OCI-LY3 (cell line): Measurements from ENCODE around the gene TIMM10B.

ENCODE experiments used
- H2AFZ ChIP-seq: fragments of 200-600, 300-600 bp; shearing (Covaris generic); 2 replicates; pipeline ENCODE4 v1.6.0; 2014; ENCODE audit warnings: antibody characterized with exemption, low read depth, low read length
- H3K27ac ChIP-seq: fragments of 200-600, 300-600 bp; sonication (generic); 2 replicates; pipeline ENCODE4 v1.5.1; 2014; ENCODE audit warnings: mild to moderate bottlenecking, low read length, moderate library complexity, mixed read lengths
- H3K27me3 ChIP-seq: fragments of 200-600, 300-600 bp; sonication (generic); 2 replicates; pipeline ENCODE4 v1.6.1; 2014; ENCODE audit warnings: low read depth, low read length, mixed read lengths
- H3K36me3 ChIP-seq: fragments of 200-600, 300-600 bp; sonication (generic); replicated peaks from 2 replicates; pipeline ENCODE3; 2014; ENCODE audit warnings: low read depth, low read length, mixed read lengths
- H3K4me1 ChIP-seq: fragments of 300-600, 200-600 bp; sonication (generic); 2 replicates; pipeline ENCODE4 v1.6.1; 2014; ENCODE audit warnings: low read length, mixed read lengths
- H3K4me2 ChIP-seq: fragments of 200-600, 300-600 bp; sonication (generic); 2 replicates; pipeline ENCODE4 v1.6.1; 2014; ENCODE audit warnings: low read length, mixed read lengths
- H3K4me3 ChIP-seq: fragments of 300-600, 200-600 bp; sonication (generic); 2 replicates; pipeline ENCODE4 v1.5.1; 2014; ENCODE audit warnings: antibody characterized with exemption, mild to moderate bottlenecking, low read length, moderate library complexity
- H3K79me2 ChIP-seq: fragments of 300-600, 200-600 bp; shearing (Covaris generic); 2 replicates; pipeline ENCODE4 v1.6.1; 2014; ENCODE audit warnings: mild to moderate bottlenecking, low read length, mixed read lengths
- H3K9ac ChIP-seq: fragments of 300-600, 200-600 bp; shearing (Covaris generic); 2 replicates; pipeline ENCODE4 v1.6.0; 2014; ENCODE audit warnings: mild to moderate bottlenecking, low read length, moderate library complexity
- H3K9me3 ChIP-seq: fragments of 200-600, 300-600 bp; shearing (Covaris generic); 2 replicates; pipeline ENCODE4 v1.6.1; 2014; ENCODE audit warnings: low read length, mixed read lengths; ENCODE audit not compliant: insufficient read depth
- H4K20me1 ChIP-seq: fragments of 200-600, 300-600 bp; sonication (generic); 2 replicates; pipeline ENCODE4 v1.6.1; 2016; ENCODE audit warnings: low read length, mixed read lengths; ENCODE audit not compliant: insufficient read depth
- CTCF ChIP-seq: fragments of 200-600, 300-600 bp; sonication (generic); IDR thresholded peaks from 2 replicates; pipeline ENCODE4 v1.5.1; 2014; ENCODE audit warnings: antibody characterized with exemption, low read length, low read depth
- EZH2phosphoT487 ChIP-seq: fragments of 200-600 bp; shearing (Covaris generic); IDR thresholded peaks from 2 replicates; pipeline ENCODE4 v1.6.1; 2018; ENCODE audit warnings: antibody characterized with exemption, mixed run types, low read depth

TIMM10B gene

GRCh38 chr11:6486938-6487337 lies 5.6 kb downstream of the TIMM10B start:
- TF ChIP-seq CTCF (no peak), EZH2phosphoT487 (no peak)
- Histone ChIP-seq H3K4me1 (peaks cover 7% of the 10 kb centered on the region), H3K27ac (no peak overlapping the region), H2AFZ (no peak overlapping the region), H3K36me3 (peaks cover 71% of the 10 kb centered on the region), H3K9me3 (no peaks in the 10 kb centered on the region), H3K79me2 (peaks cover 24% of the 10 kb centered on the region), H4K20me1 (no peaks in the 10 kb centered on the region), H3K9ac (no peak overlapping the region), H3K4me2 (no peak overlapping the region), H3K4me3 (no peak overlapping the region), H3K27me3 (no peaks in the 10 kb centered on the region)

- no peaks in the 10 kb centered on the region for H3K9me3 ChIP-seq
- H3K79me2 ChIP-seq: peaks cover 10% of the 10 kb centered on the region
- H2AFZ ChIP-seq: no peak overlapping the region
- no peaks in the 10 kb centered on the region for H3K27me3 ChIP-seq
- H3K4me3 ChIP-seq: no peak overlapping the region
- H4K20me1 ChIP-seq: no peaks in the 10 kb centered on the region
- TF ChIP-seq EZH2phosphoT487 (no peak), CTCF (no peak)
- no peak overlapping the region for H3K9ac ChIP-seq
- H3K36me3 ChIP-seq: peaks cover 65% of the 10 kb centered on the region
- no peak overlapping the region for H3K4me2 ChIP-seq
- no peak overlapping the region for H3K27ac ChIP-seq
- no peaks in the 10 kb centered on the region for H3K4me1 ChIP-seq
Measured at GRCh38 chr11:6488342-6488741, 7.0 kb downstream of the TIMM10B start.

- peaks cover 63% of the 10 kb centered on the region for H3K36me3 ChIP-seq
- no peak overlapping the region for H3K27ac ChIP-seq
- no peak overlapping the region for H3K4me3 ChIP-seq
- H3K9ac ChIP-seq: no peak overlapping the region
- peaks cover 5% of the 10 kb centered on the region; the same call in 1 of the 2 replicates for H3K79me2 ChIP-seq
- H2AFZ ChIP-seq: no peak overlapping the region
- H3K4me2 ChIP-seq: no peak overlapping the region
- no peak for TF ChIP-seq CTCF
- no peak for TF ChIP-seq EZH2phosphoT487
- H3K9me3 ChIP-seq: no peaks in the 10 kb centered on the region
- H3K4me1 ChIP-seq: no peaks in the 10 kb centered on the region
- no peaks in the 10 kb centered on the region for H4K20me1 ChIP-seq
- H3K27me3 ChIP-seq: no peaks in the 10 kb centered on the region
Measured at GRCh38 chr11:6488821-6489220, 7.5 kb downstream of the TIMM10B start.

GRCh38 chr11:6489306-6489705 lies 8.0 kb downstream of the TIMM10B start:
- H4K20me1 ChIP-seq: no peaks in the 10 kb centered on the region
- H3K4me2 ChIP-seq: no peak overlapping the region
- no peaks in the 10 kb centered on the region for H3K4me1 ChIP-seq
- no peak overlapping the region for H3K4me3 ChIP-seq
- no peak overlapping the region for H3K9ac ChIP-seq
- H3K27ac ChIP-seq: no peak overlapping the region
- 0 out of 2 replicates have a peak, but pooled peaks cover 2% of the 10 kb centered on the region for H3K79me2 ChIP-seq
- H3K36me3 ChIP-seq: peaks cover 62% of the 10 kb centered on the region
- no peak overlapping the region for H2AFZ ChIP-seq
- no peaks in the 10 kb centered on the region for H3K27me3 ChIP-seq
- no peaks in the 10 kb centered on the region for H3K9me3 ChIP-seq
- TF ChIP-seq CTCF (no peak), EZH2phosphoT487 (no peak)
